Measurements from ENCODE around the gene NTRK1. TPM values are rescaled to one million over a fixed set of nuclear protein-coding genes. Genes with fewer than 3 reads are reported as not detected.

NTRK1 gene
- total and polyA plus RNA-seq, 2 of the 4 experiments (the other 2 are of a cell fraction) = not detected

GRCh38 chr1:156908541-156908940, 47.9 kb downstream of the NTRK1 start:
- Histone ChIP-seq H3K14ac (replicated peaks; ENCODE audit: low read depth, low read length) (no peak overlapping the region), H2BK120ac (ENCODE audit: low read depth, low read length) (no peak overlapping the region), H2BK20ac (ENCODE audit: low read depth, low read length) (no peak overlapping the region), H3K18ac (ENCODE audit: low read depth, low read length) (no peak overlapping the region), H2AK5ac (ENCODE audit: low read depth, low read length) (no peak overlapping the region), H3K4me3 (ENCODE audit: insufficient read depth, low read depth, low read length) (no peak overlapping the region), H3K9me1 (ENCODE audit: insufficient read depth, low read length) (peaks cover 3% of the 10 kb centered on the region; the same call in 1 of the 2 replicates), H2BK15ac (ENCODE audit: low read depth, low read length) (no peak overlapping the region), H2BK5ac (ENCODE audit: low read depth, low read length, poor library complexity, severe bottlenecking) (no peak overlapping the region), H3K79me1 (ENCODE audit: low read depth in 1 of 2, low read length in 2 of 2) (peaks cover 0 to 38% of the 10 kb centered on the region in 2 experiments; a peak in 2 of 4 replicates), H3K9me3 (ENCODE audit: control insufficient read depth, insufficient read depth, low read length) (no peaks in the 10 kb centered on the region), H3K4me1 (ENCODE audit: control insufficient read depth, insufficient read depth, low read length) (peaks cover 13% of the 10 kb centered on the region), H3K27me3 (ENCODE audit: control insufficient read depth, insufficient read depth, low read length) (no peaks in the 10 kb centered on the region), H4K20me1 (ENCODE audit: insufficient read depth, low read length) (peaks cover 3% of the 10 kb centered on the region), H3K4me2 (ENCODE audit: low read depth, low read length) (no peak overlapping the region), H2AK9ac (replicated peaks; ENCODE audit: low read depth, low read length, poor library complexity) (no peak overlapping the region), H4K91ac (ENCODE audit: insufficient read depth, low read depth, low read length) (no peak overlapping the region), H3K27ac (ENCODE audit: insufficient read depth, low read length) (no peak overlapping the region), H3K4ac (ENCODE audit: low read depth, low read length) (no peak overlapping the region), H4K8ac (ENCODE audit: low read depth in 2 of 2, low read length in 2 of 2) (no peak overlapping the region), H3K56ac (ENCODE audit: extremely low read depth, insufficient read depth, low read length) (no peak overlapping the region), H2AFZ (replicated peaks; ENCODE audit: low read length, poor library complexity) (no peak overlapping the region), H3K23ac (ENCODE audit: low read depth, low read length) (no peak overlapping the region), H3K36me3 (ENCODE audit: control insufficient read depth, insufficient read depth, low read length) (peaks cover 16% of the 10 kb centered on the region), H4K5ac (ENCODE audit: low read depth, low read length) (no peak overlapping the region), H3K9ac (ENCODE audit: low read depth, low read length) (no peak overlapping the region)
- CTCF ChIA-PET = no interaction called here
- ATAC-seq (ENCODE audit: low read depth) = no peak
- BruUV-seq (replicated peaks) = no TSS peak
- intact Hi-C loops (cut with micrococcal nuclease) = no loop called here
- TF ChIP-seq MXI1 (IDR thresholded peaks at IDR 0.05; ENCODE audit: borderline replicate concordance, low read depth, low read length) (no peak), MAZ (IDR thresholded peaks at IDR 0.05; ENCODE audit: borderline replicate concordance, low read depth, low read length) (no peak), CHD1 (IDR thresholded peaks at IDR 0.05; ENCODE audit: low read depth, low read length) (no peak), POLR2A (IDR thresholded peaks at IDR 0.05; ENCODE audit: low read depth, low read length) (no peak), BHLHE40 (IDR thresholded peaks at IDR 0.05; ENCODE audit: low read depth, low read length) (no peak), RFX5 (IDR thresholded peaks at IDR 0.05; ENCODE audit: low read depth, low read length) (no peak)
- in situ Hi-C loops (cut with MboI; ENCODE audit: low sequenced_read_pairs) = no loop called here
- POLR2A ChIA-PET (ENCODE audit: unreplicated experiment) = no interaction called here
- dilution Hi-C loops (cut with HindIII; ENCODE audit: low sequenced_read_pairs, unreplicated experiment) = no loop called here
- no peak for DNase-seq
- WGBS, 2 experiments (ENCODE audit: extremely low coverage in 2 of 2, insufficient read length in 1 of 2) = 88% methylated on average over 22 of the region's 29 CpGs; no CpG with 5 or more reads in 1 of the 2 experiments
